Measurements from ENCODE around the gene ALPK3. TPM values are rescaled to one million over a fixed set of nuclear protein-coding genes. Genes with fewer than 3 reads are reported as not detected.

The ALPK3 gene
- total and polyA plus RNA-seq, 7 experiments from 2014 or later, result 0.02 to 0.30 (median 0.19) TPM; not detected in 1

DNA sequence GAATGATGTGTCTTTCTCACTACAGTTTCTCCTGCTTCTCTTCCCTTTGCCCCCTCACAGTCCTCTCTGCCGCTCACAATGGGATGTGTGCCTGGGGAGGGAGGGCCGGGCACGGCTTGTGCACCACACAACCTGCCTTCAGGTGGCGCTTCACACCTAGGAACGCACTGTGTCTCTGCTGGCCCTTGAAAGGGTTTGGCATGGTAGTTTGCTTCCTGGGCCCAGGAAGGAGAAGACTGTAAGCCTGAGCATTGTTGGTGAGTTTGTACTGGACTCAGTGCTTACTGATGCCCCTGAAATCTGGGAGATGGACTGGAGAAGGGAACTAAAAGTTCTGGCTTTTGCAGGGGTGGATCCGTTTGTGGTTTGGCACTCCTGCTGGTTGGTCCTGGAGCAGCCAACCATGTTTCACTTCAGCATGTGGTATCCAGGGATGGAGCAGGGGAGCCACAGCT is 9.2 kb downstream of the ALPK3 start:
- ATAC-seq, result no peak

GRCh38 chr15:84827246-84827645 is 10.1 kb downstream of the ALPK3 start:
- H3K36me3 Mint-ChIP-seq, result no peaks in the 10 kb centered on the region
- H3K4me3 Mint-ChIP-seq, result no peak overlapping the region
- Histone ChIP-seq H3K4me1 (ENCODE audit: control insufficient read depth in 2 of 2, insufficient read depth in 2 of 2, low read length in 2 of 2) (no peaks in the 10 kb centered on the region), H3K27me3 (ENCODE audit: control insufficient read depth in 2 of 2, insufficient read depth in 2 of 2, low read length in 2 of 2) (no peaks in the 10 kb centered on the region), H3K4me3 (ENCODE audit: low read length) (no peak overlapping the region), H3K9me3 (ENCODE audit: control insufficient read depth in 2 of 3, low read length in 3 of 3) (no peaks in the 10 kb centered on the region), H3K27ac (ENCODE audit: low read depth, low read length) (no peak overlapping the region), H3K36me3 (ENCODE audit: control insufficient read depth in 2 of 3, insufficient read depth in 3 of 3, low read length in 3 of 3) (no peaks in the 10 kb centered on the region)
- no peak overlapping the region for H3K27ac Mint-ChIP-seq
- peaks cover 0 to 21% (median 0%) of the 10 kb centered on the region in 5 donors for H3K27me3 Mint-ChIP-seq
- intact Hi-C loops (cut with micrococcal nuclease), result no loop called here
- DNase-seq (no peak), ATAC-seq (no peak)
- ChIA-PET POLR2A (no interaction called here), CTCF (no interaction called here)
- no peaks in the 10 kb centered on the region for H3K9me3 Mint-ChIP-seq
- H3K4me1 Mint-ChIP-seq, result no peaks in the 10 kb centered on the region

More for the DNA sequence above, 9.2 kb downstream of the ALPK3 start:
- Mint-ChIP-seq H3K36me3 (no peaks in the 10 kb centered on the region), H3K4me1 (no peaks in the 10 kb centered on the region), H3K27ac (no peak overlapping the region), H3K4me3 (no peak overlapping the region), H3K27me3 (peaks cover 0 to 16% (median 0%) of the 10 kb centered on the region in 5 donors), H3K9me3 (no peaks in the 10 kb centered on the region)
- Histone ChIP-seq H3K27ac (ENCODE audit: low read depth, low read length) (no peak overlapping the region), H3K36me3 (ENCODE audit: control insufficient read depth in 2 of 3, insufficient read depth in 3 of 3, low read length in 3 of 3) (no peaks in the 10 kb centered on the region), H3K9me3 (ENCODE audit: control insufficient read depth in 2 of 3, low read length in 3 of 3) (no peaks in the 10 kb centered on the region), H3K27me3 (ENCODE audit: control insufficient read depth in 2 of 2, insufficient read depth in 2 of 2, low read length in 2 of 2) (no peaks in the 10 kb centered on the region), H3K4me1 (ENCODE audit: control insufficient read depth in 2 of 2, insufficient read depth in 2 of 2, low read length in 2 of 2) (no peaks in the 10 kb centered on the region), H3K4me3 (ENCODE audit: low read length) (no peak overlapping the region)
- DNase-seq, result no peak
- POLR2A ChIA-PET, result no interaction called here
- intact Hi-C loops (cut with micrococcal nuclease), result no loop called here
- CTCF ChIA-PET, result no interaction called here

DNA sequence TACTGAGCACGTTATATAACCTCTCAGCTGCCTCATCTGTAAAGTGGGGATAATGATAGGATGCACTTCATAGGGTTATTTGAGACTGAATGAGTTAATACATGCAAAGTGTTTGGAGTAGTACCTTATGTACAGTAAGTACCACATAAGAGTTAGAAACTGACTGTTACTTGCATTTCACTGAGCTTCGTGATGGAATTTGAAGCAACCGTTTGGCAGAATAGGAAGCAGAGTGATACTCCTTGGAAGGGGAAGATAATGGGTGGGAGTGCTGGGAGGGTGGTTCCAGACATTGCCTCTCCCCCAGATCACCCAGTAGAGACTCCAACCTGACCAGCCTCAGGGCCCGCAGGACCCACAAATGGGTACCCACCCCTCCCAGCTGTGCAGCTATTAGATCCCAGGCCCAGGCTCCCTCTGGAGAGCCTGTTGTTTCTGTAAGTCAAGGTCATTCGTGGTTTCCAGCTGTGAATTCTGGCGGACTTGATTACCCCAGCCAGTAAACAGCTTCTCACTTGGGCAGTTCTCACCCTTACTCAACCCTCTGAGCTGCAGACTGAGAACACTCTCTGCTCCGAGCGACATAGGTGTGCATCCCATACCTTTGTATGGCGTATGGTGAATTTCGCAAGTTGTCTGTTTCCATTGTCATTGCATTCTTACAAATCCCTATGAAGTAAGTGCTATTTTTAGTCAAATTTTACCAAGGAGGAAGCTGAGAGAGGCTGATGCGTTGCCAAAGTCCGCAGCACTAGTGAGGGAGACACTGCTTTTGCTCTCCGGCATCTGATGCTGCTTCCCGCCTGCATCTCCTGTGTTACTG is 11.1 kb downstream of the ALPK3 start:
- intact Hi-C loops (cut with micrococcal nuclease), result no loop called here
- Histone ChIP-seq H3K27me3 (ENCODE audit: control insufficient read depth in 2 of 2, insufficient read depth in 2 of 2, low read length in 2 of 2) (no peaks in the 10 kb centered on the region), H3K27ac (ENCODE audit: low read depth, low read length) (no peak overlapping the region), H3K4me3 (ENCODE audit: low read length) (no peak overlapping the region), H3K9me3 (ENCODE audit: control insufficient read depth in 2 of 3, low read length in 3 of 3) (no peaks in the 10 kb centered on the region), H3K36me3 (ENCODE audit: control insufficient read depth in 2 of 3, insufficient read depth in 3 of 3, low read length in 3 of 3) (no peaks in the 10 kb centered on the region), H3K4me1 (ENCODE audit: control insufficient read depth in 2 of 2, insufficient read depth in 2 of 2, low read length in 2 of 2) (no peaks in the 10 kb centered on the region)
- Mint-ChIP-seq H3K27ac (no peak overlapping the region), H3K27me3 (peaks cover 0 to 27% (median 0%) of the 10 kb centered on the region in 5 donors), H3K4me1 (no peaks in the 10 kb centered on the region), H3K36me3 (no peaks in the 10 kb centered on the region), H3K9me3 (no peaks in the 10 kb centered on the region), H3K4me3 (no peak overlapping the region)
- no peak for ATAC-seq
- DNase-seq, result no peak
- POLR2A ChIA-PET, result no interaction called here
- CTCF ChIA-PET, result no interaction called here

DNA sequence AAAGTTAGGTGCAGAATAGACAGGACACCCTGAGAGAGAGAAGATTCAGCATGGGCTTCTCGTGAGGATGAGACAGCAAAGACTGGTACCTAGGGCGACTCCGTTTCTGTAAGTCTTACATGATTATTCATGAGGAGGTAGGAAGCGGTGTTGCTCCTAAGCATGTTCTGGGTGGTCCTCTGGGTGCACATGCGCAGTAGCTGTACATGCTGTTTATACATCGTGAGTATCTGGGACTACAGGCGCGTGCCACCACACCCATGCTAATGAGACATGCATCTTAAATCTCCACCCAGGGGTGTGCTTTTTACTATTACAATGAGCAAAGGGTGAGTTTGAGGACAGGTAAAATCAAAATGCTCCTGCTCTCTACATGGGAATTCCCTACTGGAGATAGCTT is 12.3 kb downstream of the ALPK3 start:
- DNase-seq (no peak), ATAC-seq (no peak)
- CTCF ChIA-PET, result no interaction called here
- intact Hi-C loops (cut with micrococcal nuclease), result no loop called here
- Histone ChIP-seq H3K36me3 (ENCODE audit: control insufficient read depth in 2 of 3, insufficient read depth in 3 of 3, low read length in 3 of 3) (no peaks in the 10 kb centered on the region), H3K27me3 (ENCODE audit: control insufficient read depth in 2 of 2, insufficient read depth in 2 of 2, low read length in 2 of 2) (no peaks in the 10 kb centered on the region), H3K27ac (ENCODE audit: low read depth, low read length) (no peak overlapping the region), H3K4me3 (ENCODE audit: low read length) (no peak overlapping the region), H3K4me1 (ENCODE audit: control insufficient read depth in 2 of 2, insufficient read depth in 2 of 2, low read length in 2 of 2) (no peaks in the 10 kb centered on the region), H3K9me3 (ENCODE audit: control insufficient read depth in 2 of 3, low read length in 3 of 3) (no peaks in the 10 kb centered on the region)
- Mint-ChIP-seq H3K4me3 (no peak overlapping the region), H3K9me3 (no peaks in the 10 kb centered on the region), H3K4me1 (no peaks in the 10 kb centered on the region), H3K27ac (no peak overlapping the region), H3K36me3 (no peaks in the 10 kb centered on the region), H3K27me3 (peaks cover 0 to 27% (median 0%) of the 10 kb centered on the region in 5 donors)
- POLR2A ChIA-PET, result no interaction called here

DNA sequence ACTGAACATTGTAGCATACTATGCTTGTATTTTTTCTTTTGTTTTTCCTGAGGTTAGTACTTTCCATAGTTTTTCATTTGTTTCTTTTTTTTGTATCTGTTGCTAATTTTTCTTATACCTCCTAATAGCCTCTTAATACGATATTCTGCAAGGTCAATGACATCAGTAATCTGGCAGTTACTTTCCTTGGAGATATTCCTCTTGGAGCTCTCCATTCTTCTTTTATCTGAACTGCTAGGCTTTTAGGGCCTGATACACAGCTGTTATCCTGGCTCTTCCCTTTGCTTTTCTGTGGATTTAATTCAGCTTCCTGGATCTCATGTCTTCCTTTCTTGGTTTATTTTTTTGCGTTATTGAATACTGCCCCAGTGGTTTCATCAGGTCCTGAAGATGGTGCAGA is 12.9 kb downstream of the ALPK3 start:
- ChIA-PET CTCF (interaction anchor here (0.6 kb wide), 1 partner anchor 339 kb away, joined by 3 read pairs; no protein-coding TSS in a partner anchor), POLR2A (interaction anchor here (0.6 kb wide), 1 partner anchor 158 kb away, joined by 3 read pairs; no protein-coding TSS in a partner anchor)
- H3K4me1 Mint-ChIP-seq, result no peaks in the 10 kb centered on the region
- intact Hi-C loops (cut with micrococcal nuclease), result no loop called here
- H3K4me3 Mint-ChIP-seq, result no peak overlapping the region
- DNase-seq (no peak), ATAC-seq (no peak)
- no peak overlapping the region for H3K27ac ChIP-seq (ENCODE audit: low read depth, low read length)
- H3K9me3 Mint-ChIP-seq, result no peaks in the 10 kb centered on the region
- peaks cover 0 to 26% (median 0%) of the 10 kb centered on the region in 5 donors for H3K27me3 Mint-ChIP-seq
- H3K27me3 ChIP-seq (ENCODE audit: control insufficient read depth in 2 of 2, insufficient read depth in 2 of 2, low read length in 2 of 2), result no peaks in the 10 kb centered on the region
- H3K36me3 Mint-ChIP-seq, result no peaks in the 10 kb centered on the region
- no peaks in the 10 kb centered on the region for H3K36me3 ChIP-seq (ENCODE audit: control insufficient read depth in 2 of 3, insufficient read depth in 3 of 3, low read length in 3 of 3)
- H3K9me3 ChIP-seq (ENCODE audit: control insufficient read depth in 2 of 3, low read length in 3 of 3), result no peaks in the 10 kb centered on the region
- no peak overlapping the region for H3K4me3 ChIP-seq (ENCODE audit: low read length)
- no peak overlapping the region for H3K27ac Mint-ChIP-seq
- H3K4me1 ChIP-seq (ENCODE audit: control insufficient read depth in 2 of 2, insufficient read depth in 2 of 2, low read length in 2 of 2), result no peaks in the 10 kb centered on the region

DNA sequence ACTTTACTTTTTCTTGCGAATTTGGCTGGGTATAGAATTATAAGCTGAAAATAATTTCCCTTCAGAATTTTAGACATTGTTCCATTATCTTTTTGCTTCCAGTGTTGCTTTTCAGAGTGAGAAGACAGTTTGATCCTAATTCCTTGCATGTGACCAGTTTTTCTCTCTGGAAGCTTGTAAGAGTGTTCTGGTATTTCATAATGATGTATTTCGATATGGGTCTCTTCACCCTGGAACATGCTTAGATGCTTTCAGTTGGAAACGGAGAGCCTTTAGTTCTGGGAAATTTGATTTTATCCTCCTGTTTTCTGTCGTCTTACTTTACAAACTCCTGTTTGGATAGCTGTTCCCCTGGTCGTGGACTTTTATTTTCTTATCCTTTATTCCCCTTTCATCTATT is 13.9 kb downstream of the ALPK3 start:
- Mint-ChIP-seq H3K4me3 (no peak overlapping the region), H3K4me1 (no peaks in the 10 kb centered on the region), H3K36me3 (no peaks in the 10 kb centered on the region), H3K9me3 (no peaks in the 10 kb centered on the region), H3K27me3 (peaks cover 0 to 26% (median 4%) of the 10 kb centered on the region in 5 donors), H3K27ac (no peak overlapping the region)
- no peaks in the 10 kb centered on the region for H3K4me1 ChIP-seq (ENCODE audit: control insufficient read depth in 2 of 2, insufficient read depth in 2 of 2, low read length in 2 of 2)
- no peaks in the 10 kb centered on the region for H3K36me3 ChIP-seq (ENCODE audit: control insufficient read depth in 2 of 3, insufficient read depth in 3 of 3, low read length in 3 of 3)
- DNase-seq (no peak), ATAC-seq (no peak)
- H3K9me3 ChIP-seq (ENCODE audit: control insufficient read depth in 2 of 3, low read length in 3 of 3), result no peaks in the 10 kb centered on the region
- ChIA-PET POLR2A (interaction anchor here (0.7 kb wide), 1 partner anchor 9 kb away, joined by 3 read pairs; no protein-coding TSS in a partner anchor), CTCF (no interaction called here)
- no peak overlapping the region for H3K4me3 ChIP-seq (ENCODE audit: low read length)
- no peaks in the 10 kb centered on the region for H3K27me3 ChIP-seq (ENCODE audit: control insufficient read depth in 2 of 2, insufficient read depth in 2 of 2, low read length in 2 of 2)
- intact Hi-C loops (cut with micrococcal nuclease), result no loop called here
- no peak overlapping the region for H3K27ac ChIP-seq (ENCODE audit: low read depth, low read length)

GRCh38 chr15:84831613-84832012 is 14.5 kb downstream of the ALPK3 start:
- CTCF ChIA-PET, result no interaction called here
- no peaks in the 10 kb centered on the region for H3K9me3 ChIP-seq (ENCODE audit: control insufficient read depth in 2 of 3, low read length in 3 of 3)
- ATAC-seq, result no peak

More at GRCh38 chr15:84831613-84832012, 14.5 kb downstream of the ALPK3 start:
- Mint-ChIP-seq H3K9me3 (no peaks in the 10 kb centered on the region), H3K27ac (no peak overlapping the region), H3K27me3 (peaks cover 0 to 31% (median 5%) of the 10 kb centered on the region in 5 donors), H3K4me3 (no peak overlapping the region), H3K36me3 (no peaks in the 10 kb centered on the region), H3K4me1 (no peaks in the 10 kb centered on the region)
- H3K36me3 ChIP-seq (ENCODE audit: control insufficient read depth in 2 of 3, insufficient read depth in 3 of 3, low read length in 3 of 3), result no peaks in the 10 kb centered on the region
- no peak overlapping the region for H3K27ac ChIP-seq (ENCODE audit: low read depth, low read length)
- H3K27me3 ChIP-seq (ENCODE audit: control insufficient read depth in 2 of 2, insufficient read depth in 2 of 2, low read length in 2 of 2), result no peaks in the 10 kb centered on the region
- no peak for DNase-seq
- no peak overlapping the region for H3K4me3 ChIP-seq (ENCODE audit: low read length)
- H3K4me1 ChIP-seq (ENCODE audit: control insufficient read depth in 2 of 2, insufficient read depth in 2 of 2, low read length in 2 of 2), result no peaks in the 10 kb centered on the region
- POLR2A ChIA-PET, result interaction anchor here (0.7 kb wide), 1 partner anchor 10 kb away, joined by 3 read pairs; no protein-coding TSS in a partner anchor
- intact Hi-C loops (cut with micrococcal nuclease), result no loop called here
